Stimulated activated CD8-positive, alpha-beta memory T cell treated with anti-CD3 and anti-CD28 coated beads, Interleukin-15, amount 100 ng/mL, for 1 hour (primary cell): Measurements from ENCODE around the gene UBE2O.
A peak's percentile ranks its signal among the peaks of the same experiment; 100 is the strongest.
"Not testable (repeated sequence)": the region's sequence is repeated elsewhere in the genome, so short reads cannot be mapped to it uniquely, and the experiment has no call there.

Source experiments
- DNase-seq: peaks from one replicate; pipeline ENCODE4 v3.0.0-alpha.2; 2020; ENCODE audit warnings: low read depth

UBE2O gene

DNA sequence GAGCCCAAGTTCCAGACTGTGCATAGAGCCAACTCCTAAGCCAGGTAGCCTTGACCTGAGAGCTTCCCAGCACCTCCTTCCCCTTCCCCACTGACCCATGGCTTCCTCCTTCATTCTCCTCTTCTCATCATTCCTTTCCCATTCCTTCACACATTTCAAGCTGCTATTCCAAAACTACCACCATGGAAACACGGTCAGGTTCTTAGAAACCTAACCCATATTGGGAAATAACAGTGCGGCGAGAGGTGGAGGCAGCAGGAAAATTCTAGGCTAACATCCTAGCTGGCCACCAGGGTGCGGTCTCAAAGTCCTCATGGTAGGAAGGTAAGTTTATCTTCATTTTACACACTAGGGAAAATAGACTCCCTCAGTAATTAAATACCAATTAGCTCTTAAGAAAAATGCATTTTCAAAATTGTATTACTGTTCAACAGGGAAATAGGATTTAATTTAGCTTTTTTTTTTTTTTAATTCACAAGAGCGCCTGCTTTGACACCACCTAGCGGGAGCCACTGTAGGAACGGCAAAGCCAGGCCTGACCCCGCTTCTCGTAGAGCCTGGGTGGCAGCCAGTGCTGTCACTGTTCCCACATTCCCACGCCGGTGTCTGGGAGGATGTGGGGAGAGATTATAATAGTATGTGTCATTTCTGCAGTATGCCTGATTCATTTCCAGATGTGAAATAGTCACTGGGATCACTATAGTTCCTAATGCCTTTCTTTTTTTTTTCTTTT, 82.5 kb downstream of the UBE2O start:
- DNase-seq: no peak

DNA sequence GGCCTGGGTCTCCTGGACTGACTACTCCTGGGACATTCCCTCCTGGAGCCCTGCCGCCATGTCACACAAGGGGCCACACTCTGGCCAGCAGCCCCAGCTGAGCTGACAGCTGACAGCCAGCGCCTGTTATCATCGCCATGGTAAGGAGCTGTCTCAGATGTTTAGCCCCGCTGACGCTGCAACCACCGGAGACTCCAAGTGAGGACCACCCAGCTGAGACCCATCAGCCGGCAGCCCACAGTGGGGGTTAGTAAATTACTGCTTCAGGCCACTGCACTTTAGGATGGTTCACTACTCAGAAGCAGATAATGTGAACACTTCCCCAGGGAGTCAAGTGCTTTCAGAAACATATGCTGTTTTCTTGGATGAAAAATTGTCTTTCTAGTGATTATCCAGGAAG, 83.1 kb downstream of the UBE2O start:
- DNase-seq: no peak

DNA sequence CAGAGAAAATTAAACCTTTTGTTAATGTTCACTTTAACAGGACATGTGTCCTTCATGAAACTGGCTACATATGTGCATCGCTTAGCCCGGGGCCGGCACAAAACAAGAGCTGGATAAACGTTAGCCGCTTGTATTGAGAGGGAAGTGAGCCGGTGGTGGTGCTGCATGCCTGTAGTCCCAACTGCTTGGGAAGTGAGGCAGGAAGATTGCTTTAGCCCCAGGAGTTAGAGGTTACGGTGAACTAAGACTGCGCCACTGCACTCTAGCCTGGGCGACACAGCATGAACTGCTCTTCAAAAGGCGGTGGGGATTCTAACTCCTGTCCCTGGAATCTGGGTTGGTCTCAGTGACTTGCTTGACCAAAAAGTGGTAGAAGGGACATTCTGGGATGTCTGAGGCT, 83.6 kb downstream of the UBE2O start:
- no peak for DNase-seq

GRCh38 chr17:76368545-76368944, 84.4 kb downstream of the UBE2O start:
- DNase-seq: no peak

- no peak for DNase-seq
Observed at GRCh38 chr17:76367642-76368041, 85.3 kb downstream of the UBE2O start.

GRCh38 chr17:76366247-76366646, 86.7 kb downstream of the UBE2O start:
- no peak for DNase-seq

DNA sequence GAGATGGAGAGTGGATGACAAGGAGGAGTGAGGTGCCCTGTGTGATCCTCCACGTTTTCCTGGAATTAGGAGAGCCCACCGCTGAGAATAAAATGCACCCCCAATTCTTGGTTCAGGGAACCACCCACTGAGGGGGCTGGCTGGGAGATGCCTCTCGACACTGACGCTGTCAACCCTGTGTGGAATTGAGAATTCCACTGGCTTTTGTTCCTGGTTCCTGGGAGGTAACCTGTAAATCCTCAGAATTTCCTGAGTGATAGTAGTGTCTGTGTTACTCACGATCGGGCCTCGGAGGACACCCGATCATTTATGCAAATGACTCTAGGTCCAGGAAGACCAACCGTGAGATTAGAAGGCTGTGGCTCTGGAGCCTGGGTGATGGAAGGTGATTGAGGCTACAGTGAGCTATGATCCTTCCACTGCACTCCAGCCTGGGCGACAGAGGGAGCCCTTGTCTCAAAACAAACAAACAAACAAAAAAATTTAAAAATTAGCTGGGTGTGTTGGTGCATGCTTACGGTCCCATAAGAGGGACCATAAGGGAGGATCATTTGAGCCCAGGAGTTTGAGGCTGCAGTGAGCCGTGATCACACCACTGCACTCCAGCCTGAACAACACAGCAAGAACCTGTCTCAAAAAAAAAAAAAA, 87.6 kb downstream of the UBE2O start:
- no peak for DNase-seq

- no peak for DNase-seq
Observed at GRCh38 chr17:76363107-76363842, 89.7 kb downstream of the UBE2O start.

DNA sequence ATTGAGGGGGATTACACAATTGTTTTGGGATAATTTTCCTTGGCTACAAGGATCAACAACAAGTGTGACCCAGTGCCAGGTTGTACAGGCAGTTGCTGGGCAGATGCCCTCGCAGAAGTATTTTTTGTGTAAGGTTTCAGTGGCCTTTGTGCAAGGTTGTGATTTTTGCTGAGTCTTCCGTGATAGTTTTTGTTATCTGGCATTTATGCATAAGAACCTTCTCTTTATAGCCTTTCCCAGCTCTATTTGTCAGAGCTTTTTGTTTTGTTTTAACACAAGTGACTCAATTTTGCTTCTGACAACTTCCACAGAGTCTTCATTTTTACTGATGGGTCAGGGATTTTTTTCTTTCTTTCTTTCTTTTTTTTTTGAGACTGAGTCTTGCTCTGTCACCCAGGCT, 92.5 kb downstream of the UBE2O start:
- DNase-seq: no peak

- DNase-seq: not testable (repeated sequence)
Observed at GRCh38 chr17:76359776-76360175, 93.2 kb downstream of the UBE2O start.

GRCh38 chr17:76359375-76359774, 93.6 kb downstream of the UBE2O start:
- no peak for DNase-seq

DNA sequence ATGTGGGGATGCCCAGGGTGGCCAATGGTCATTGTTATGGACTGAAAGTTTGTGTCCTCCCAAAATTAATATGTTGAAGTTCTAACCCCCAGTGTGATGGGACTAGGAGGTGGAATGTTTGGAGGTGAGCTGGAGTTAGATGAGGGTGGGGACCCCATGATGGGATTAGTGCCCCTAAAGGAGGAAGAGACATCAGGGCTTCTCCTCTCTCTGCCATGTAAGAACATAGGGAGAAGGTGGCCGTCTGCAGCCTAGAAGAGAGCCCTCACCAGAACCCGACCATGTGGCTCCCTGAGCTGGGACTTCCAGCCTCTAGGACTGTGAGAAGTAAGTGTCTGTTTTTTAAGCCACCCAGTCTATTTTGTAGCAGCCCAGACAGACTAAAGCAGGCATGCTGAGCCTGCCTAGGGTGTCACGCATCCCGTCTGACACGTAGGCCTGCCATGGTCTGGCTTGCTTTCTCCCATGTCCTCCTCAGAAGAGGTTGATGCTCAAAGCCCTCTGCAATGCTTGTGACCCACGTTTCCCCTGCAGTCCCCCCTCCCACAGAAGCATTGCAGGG, 95.3 kb downstream of the UBE2O start:
- no peak for DNase-seq

GRCh38 chr17:76356803-76357456, 96.0 kb downstream of the UBE2O start:
- DNase-seq: no peak

DNA sequence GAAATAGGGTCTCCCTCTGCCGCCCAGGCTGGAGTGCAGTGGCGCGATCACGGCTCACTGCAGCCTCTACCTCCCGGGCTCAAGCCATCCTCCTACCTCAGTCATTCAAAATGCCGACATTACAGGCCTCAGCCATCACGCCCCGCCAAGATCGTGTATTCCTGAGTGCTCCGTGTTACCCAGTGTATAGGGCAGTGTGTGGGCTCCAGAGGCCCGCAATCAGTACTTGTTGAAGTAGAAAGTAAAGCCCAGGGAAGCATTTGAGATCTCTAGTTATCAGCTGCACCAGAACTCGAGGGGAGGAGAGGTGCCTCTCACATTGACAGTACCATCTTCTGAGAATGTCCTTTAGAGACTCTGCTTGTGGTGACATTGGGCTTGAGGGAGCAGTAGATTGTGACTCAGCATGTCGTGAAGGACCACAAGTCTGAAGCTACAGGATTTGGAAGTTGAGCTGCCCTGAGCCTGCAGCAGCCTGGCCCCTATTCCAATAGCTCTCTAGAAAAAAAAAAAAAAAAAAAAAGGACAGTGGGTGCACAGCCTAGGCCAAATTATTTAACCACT, 98.1 kb downstream of the UBE2O start:
- no peak for DNase-seq

DNA sequence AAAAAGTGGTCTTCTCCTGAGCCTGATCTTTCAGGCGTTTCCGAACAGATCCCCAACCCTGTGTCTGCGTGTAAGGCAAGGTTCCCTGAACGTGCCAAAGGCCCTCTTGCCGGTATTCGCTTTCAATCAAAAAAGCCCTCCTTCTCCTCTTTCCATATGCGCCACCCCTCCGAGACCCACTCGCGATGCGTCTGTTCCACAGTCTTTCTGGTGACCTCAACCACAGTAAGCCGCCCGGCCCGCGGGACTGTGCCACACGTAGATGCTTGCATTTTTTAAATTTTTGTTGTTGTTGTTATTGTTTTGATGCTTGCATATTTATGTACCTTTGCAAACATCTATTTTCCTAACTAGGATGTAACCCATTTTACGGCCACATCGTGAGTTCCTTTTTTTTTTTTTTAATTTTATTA, 98.6 kb downstream of the UBE2O start:
- no peak for DNase-seq

GRCh38 chr17:76353599-76354316, 99.2 kb downstream of the UBE2O start, which contains the start of gene PRPSAP1:
Gene PRPSAP1, minus strand, starts transcription at chr17:76353916. Its CDS starts 213 bp downstream, at chr17:76353703.
- DNase-seq: peak; percentile 60

- DNase-seq: no peak
Observed at GRCh38 chr17:76353004-76353598, 99.9 kb downstream of the UBE2O start.

DNA sequence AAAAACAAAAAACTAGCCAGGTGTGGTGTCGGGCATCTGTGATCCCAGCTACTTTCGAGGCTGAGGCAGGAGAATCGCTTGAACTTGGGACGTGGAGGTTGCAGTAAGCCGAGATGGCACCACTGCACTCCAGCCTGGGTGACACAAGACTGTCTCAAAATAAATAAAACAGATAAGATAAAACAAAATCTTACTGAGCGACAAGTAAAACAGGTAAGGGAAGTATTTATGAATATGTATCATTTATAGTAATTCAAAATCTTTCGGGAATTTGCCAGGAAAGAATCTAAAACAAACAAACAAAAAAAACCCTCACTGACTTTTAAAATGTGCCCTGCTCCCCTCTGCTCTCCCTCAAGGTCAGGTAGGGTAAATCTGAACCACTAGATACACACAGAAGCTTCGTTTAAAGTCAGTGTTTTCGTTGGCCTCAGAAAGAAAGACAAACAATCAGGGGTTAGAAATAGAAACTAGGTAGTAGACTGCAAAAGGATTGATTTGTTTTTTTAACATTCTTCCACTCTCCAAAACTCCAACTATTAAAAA, 101.4 kb downstream of the UBE2O start:
- no peak for DNase-seq

GRCh38 chr17:76350463-76350862, 102.5 kb downstream of the UBE2O start:
- DNase-seq: no peak

- DNase-seq: not testable (repeated sequence)
Observed at GRCh38 chr17:76346936-76347335, 106.0 kb downstream of the UBE2O start.
